A549 (cell line): Measurements from ENCODE around the gene G3BP1.

Experiments used
- CHD2 ChIP-seq: fragments of 150-350 bp; IDR thresholded peaks from 2 replicates; pipeline ENCODE4 v1.6.1; 2014; ENCODE audit warnings: low read length; ENCODE audit not compliant: partially characterized antibody
- CHD4 ChIP-seq: fragments of 200-600 bp; sonication (generic); IDR thresholded peaks from 2 replicates; pipeline ENCODE4 v1.6.1; 2016; ENCODE audit warnings: antibody characterized with exemption, mild to moderate bottlenecking, borderline replicate concordance
- CTCF ChIP-seq: fragments of >200 bp; sonication (Bioruptor Twin); formaldehyde crosslinking; IDR thresholded peaks from 3 replicates; pipeline ENCODE4 v1.5.1; 2016
- EP300 ChIP-seq, 2 experiments: fragments of >200 bp; sonication (Bioruptor Twin); formaldehyde crosslinking; IDR thresholded peaks; 2 replicates in 1 of 2; 3 replicates in 1 of 2; pipeline ENCODE4 v1.6.1; 2016 to 2017
- POLR2A ChIP-seq: IDR thresholded peaks from 2 replicates; pipeline ENCODE4 v1.6.1; 2012; ENCODE audit warnings: mild to moderate bottlenecking, low read length
- RCOR1 ChIP-seq: fragments of 150-350 bp; IDR thresholded peaks from 2 replicates; pipeline ENCODE4 v1.6.1; 2014; ENCODE audit warnings: antibody characterized with exemption, low read length, low read depth
- RFX5 ChIP-seq: fragments of 450-650 bp; IDR thresholded peaks from 2 replicates; pipeline ENCODE4 v1.7.1; 2014; ENCODE audit warnings: antibody characterized with exemption, mild to moderate bottlenecking, moderate library complexity

- TF ChIP-seq CHD4 (no peak), POLR2A (no peak), RFX5 (no peak), CTCF (no peak), RCOR1 (no peak), CHD2 (no peak), EP300 (IDR thresholded peaks at IDR 0.05) (no peak)
These were observed 483 bp downstream of the G3BP1 start for GRCh38 chr5:151772029-151772845.
